GM10847 (cell line): Measurements from ENCODE around the gene USF2.

Source experiments
- POLR2A ChIP-seq: IDR thresholded peaks from 2 replicates; pipeline ENCODE4 v1.6.1; 2011; ENCODE audit not compliant: insufficient read length; ENCODE audit errors: extremely low read depth

The USF2 gene

GRCh38 chr19:35299523-35300338, 31.0 kb downstream of the USF2 start:
- no peak for TF ChIP-seq POLR2A

- no peak for TF ChIP-seq POLR2A
Observed at GRCh38 chr19:35300339-35300649, 31.5 kb downstream of the USF2 start.

GRCh38 chr19:35301961-35302360, 33.2 kb downstream of the USF2 start:
- no peak for TF ChIP-seq POLR2A

- no peak for TF ChIP-seq POLR2A
Observed at GRCh38 chr19:35302446-35302845, 33.7 kb downstream of the USF2 start.

GRCh38 chr19:35303357-35303915, 34.7 kb downstream of the USF2 start:
- TF ChIP-seq POLR2A = no peak

- no peak for TF ChIP-seq POLR2A
Observed at GRCh38 chr19:35304036-35304435, 35.3 kb downstream of the USF2 start.

- TF ChIP-seq POLR2A = no peak
Observed at GRCh38 chr19:35305181-35305580, 36.4 kb downstream of the USF2 start.

GRCh38 chr19:35306473-35307246, 37.9 kb downstream of the USF2 start:
- TF ChIP-seq POLR2A = no peak

GRCh38 chr19:35307931-35308330, 39.2 kb downstream of the USF2 start:
- TF ChIP-seq POLR2A = no peak

GRCh38 chr19:35308910-35309309, 40.1 kb downstream of the USF2 start:
- no peak for TF ChIP-seq POLR2A

GRCh38 chr19:35309481-35310279, 40.9 kb downstream of the USF2 start:
- no peak for TF ChIP-seq POLR2A

GRCh38 chr19:35310331-35310730, 41.6 kb downstream of the USF2 start:
- TF ChIP-seq POLR2A = no peak

GRCh38 chr19:35310811-35311465, 42.2 kb downstream of the USF2 start:
- TF ChIP-seq POLR2A = no peak

GRCh38 chr19:35311901-35312665, 43.3 kb downstream of the USF2 start:
- TF ChIP-seq POLR2A = no peak
